GM23338 (cell line): ENCODE results near the gene IQGAP2. TPM values are rescaled to one million over a fixed set of nuclear protein-coding genes. Genes with fewer than 3 reads are reported as not detected.

Experiments used
- ATAC-seq: fragments of 200-7000 bp; cut with Tn5 transposase; 3 replicates; pipeline ENCODE4 v1.9.1; 2020
- DNase-seq: peaks from one replicate; pipeline ENCODE4 v3.0.0-alpha.2; 2015; ENCODE audit warnings: low spot score
- H2AFZ ChIP-seq: fragments of 200-600 bp; sonication (generic); 2 replicates; pipeline ENCODE4 v1.8.0; 2016; ENCODE audit warnings: antibody characterized with exemption, mild to moderate bottlenecking, moderate library complexity
- H3F3A ChIP-seq: fragments of 200-600 bp; sonication (generic); replicated peaks from 2 replicates; pipeline ENCODE4 v1.8.0; 2017; ENCODE audit warnings: antibody characterized with exemption, mixed run types, low read depth
- H3K27ac ChIP-seq: fragments of 200-600 bp; sonication (generic); 2 replicates; pipeline ENCODE4 v1.6.1; 2016; ENCODE audit warnings: low read depth
- H3K27me3 ChIP-seq: fragments of 200-600 bp; sonication (generic); 2 replicates; pipeline ENCODE4 v1.8.0; 2016; ENCODE audit warnings: mild to moderate bottlenecking, mixed run types, moderate library complexity; ENCODE audit not compliant: insufficient read depth
- H3K36me3 ChIP-seq: fragments of 200-600 bp; sonication (generic); 2 replicates; pipeline ENCODE4 v1.8.0; 2016; ENCODE audit warnings: mild to moderate bottlenecking; ENCODE audit not compliant: insufficient read depth
- H3K4me1 ChIP-seq: fragments of 200-600 bp; sonication (generic); 2 replicates; pipeline ENCODE4 v1.8.0; 2016; ENCODE audit warnings: mild to moderate bottlenecking, moderate library complexity; ENCODE audit not compliant: insufficient read depth
- H3K4me2 ChIP-seq: fragments of 200-600 bp; sonication (generic); 2 replicates; pipeline ENCODE4 v1.7.1; 2017; ENCODE audit warnings: mixed run types
- H3K4me3 ChIP-seq: fragments of 200-600 bp; sonication (generic); 2 replicates; pipeline ENCODE4 v1.6.1; 2016; ENCODE audit warnings: mixed run types
- H3K79me2 ChIP-seq: fragments of 200-600 bp; sonication (generic); replicated peaks from 2 replicates; pipeline ENCODE4 v1.8.0; 2017; ENCODE audit warnings: mild to moderate bottlenecking; ENCODE audit not compliant: insufficient read depth
- H3K9me2 ChIP-seq: fragments of 200-600 bp; sonication (generic); 2 replicates; pipeline ENCODE4 v1.8.0; 2017; ENCODE audit not compliant: insufficient read depth
- H4K20me1 ChIP-seq: fragments of 200-600 bp; sonication (generic); replicated peaks from 2 replicates; pipeline ENCODE4 v1.8.0; 2017; ENCODE audit warnings: mild to moderate bottlenecking; ENCODE audit not compliant: insufficient read depth
- H3K27ac Mint-ChIP-seq: 2 replicates; pipeline ENCODE4 v1.8.0; 2020; ENCODE audit warnings: inconsistent platforms, mild to moderate bottlenecking, moderate library complexity, mixed read lengths
- H3K27me3 Mint-ChIP-seq: 3 replicates; pipeline ENCODE4 v1.8.0; 2022; ENCODE audit warnings: low read depth, mild to moderate bottlenecking, moderate library complexity, mixed read lengths, inconsistent platforms; ENCODE audit not compliant: insufficient read depth, poor library complexity
- H3K36me3 Mint-ChIP-seq: 3 replicates; pipeline ENCODE4 v1.8.0; 2021; ENCODE audit warnings: low read depth, mild to moderate bottlenecking, inconsistent platforms, moderate library complexity, mixed read lengths
- H3K4me1 Mint-ChIP-seq: 3 replicates; pipeline ENCODE4 v1.8.0; 2020; ENCODE audit warnings: mild to moderate bottlenecking, inconsistent platforms, mixed read lengths
- H3K4me3 Mint-ChIP-seq: 3 replicates; pipeline ENCODE4 v1.8.0; 2021; ENCODE audit warnings: moderate library complexity, mild to moderate bottlenecking, inconsistent platforms, mixed read lengths
- H3K9me3 Mint-ChIP-seq: 3 replicates; pipeline ENCODE4 v1.8.0; 2020; ENCODE audit warnings: moderate library complexity, mild to moderate bottlenecking, inconsistent platforms, mixed read lengths
- CREB1 ChIP-seq: fragments of 250-450 bp; sonication (Bioruptor Pico); IDR thresholded peaks from 2 replicates; pipeline ENCODE4 v1.5.0; 2020; ENCODE audit warnings: low read depth, mild to moderate bottlenecking, moderate library complexity
- EZH2phosphoT487 ChIP-seq: fragments of 200-600 bp; sonication (generic); IDR thresholded peaks from one replicate; pipeline ENCODE4 v1.8.1; 2018; ENCODE audit warnings: antibody characterized with exemption; ENCODE audit not compliant: unreplicated experiment
- JUNB ChIP-seq: IDR thresholded peaks from one replicate; pipeline ENCODE4 v1.6.1; 2016; ENCODE audit warnings: antibody characterized with exemption; ENCODE audit not compliant: unreplicated experiment
- NANOG ChIP-seq: IDR thresholded peaks from 2 replicates; pipeline ENCODE4 v1.6.1; 2016; ENCODE audit warnings: antibody characterized with exemption, borderline replicate concordance
- POLR2AphosphoS5 ChIP-seq: IDR thresholded peaks from 2 replicates; pipeline ENCODE4 v1.6.1; 2016; ENCODE audit warnings: antibody characterized with exemption, low read depth
- STAT1 ChIP-seq: IDR thresholded peaks from one replicate; pipeline ENCODE4 v1.6.1; 2016; ENCODE audit warnings: antibody characterized with exemption; ENCODE audit not compliant: unreplicated experiment
- ZNF114 ChIP-seq: fragments of 250-450 bp; sonication (Bioruptor Pico); IDR thresholded peaks from 2 replicates; pipeline ENCODE4 v1.5.0; 2020; ENCODE audit warnings: mild to moderate bottlenecking, moderate library complexity
- ZNF331 ChIP-seq: fragments of 250-450 bp; sonication (Bioruptor Pico); IDR thresholded peaks from 2 replicates; pipeline ENCODE4 v1.5.0; 2020; ENCODE audit warnings: low read depth, mild to moderate bottlenecking, moderate library complexity
- polyA plus RNA-seq: library from polyadenylated mRNA; unstranded; fragments of >200 nt; fragmentation: Nextera tagmentation; extraction: Ambion mirVana; gene quantifications from 2 replicates; pipeline ENCODE4 v1.2.1, GENCODE V29; 2016
- total RNA-seq: library from RNA; depleted of rRNA; stranded (reverse); fragments of >200 nt; shearing (Covaris generic); gene quantifications from 2 replicates; pipeline ENCODE4 v1.2.3, GENCODE V29; 2014
- TF ChIP-seq, protein P1 (sequence below), 2 experiments: fragments of 200-600 bp in 1 of 2; sonication (generic) in 1 of 2; conservative IDR thresholded peaks; 2 replicates each; pipeline versions ENCODE4 v1.5.1 to v1.6.1; 2016 to 2017; ENCODE audit warnings: antibody characterized with exemption in 2 of 2, low read depth in 2 of 2, mild to moderate bottlenecking in 2 of 2, moderate library complexity in 1 of 2
- TF ChIP-seq, protein P2 (sequence below): IDR thresholded peaks from one replicate; pipeline ENCODE4 v1.6.1; 2018; ENCODE audit warnings: antibody characterized with exemption; ENCODE audit not compliant: unreplicated experiment
- TF ChIP-seq, protein P3 (sequence below): IDR thresholded peaks from 2 replicates; pipeline ENCODE4 v1.6.1; 2016; ENCODE audit warnings: antibody characterized with exemption

IQGAP2 gene
- total and polyA plus RNA-seq, 2 experiments from 2014 or later, result 60.0 to 86.5 TPM

DNA sequence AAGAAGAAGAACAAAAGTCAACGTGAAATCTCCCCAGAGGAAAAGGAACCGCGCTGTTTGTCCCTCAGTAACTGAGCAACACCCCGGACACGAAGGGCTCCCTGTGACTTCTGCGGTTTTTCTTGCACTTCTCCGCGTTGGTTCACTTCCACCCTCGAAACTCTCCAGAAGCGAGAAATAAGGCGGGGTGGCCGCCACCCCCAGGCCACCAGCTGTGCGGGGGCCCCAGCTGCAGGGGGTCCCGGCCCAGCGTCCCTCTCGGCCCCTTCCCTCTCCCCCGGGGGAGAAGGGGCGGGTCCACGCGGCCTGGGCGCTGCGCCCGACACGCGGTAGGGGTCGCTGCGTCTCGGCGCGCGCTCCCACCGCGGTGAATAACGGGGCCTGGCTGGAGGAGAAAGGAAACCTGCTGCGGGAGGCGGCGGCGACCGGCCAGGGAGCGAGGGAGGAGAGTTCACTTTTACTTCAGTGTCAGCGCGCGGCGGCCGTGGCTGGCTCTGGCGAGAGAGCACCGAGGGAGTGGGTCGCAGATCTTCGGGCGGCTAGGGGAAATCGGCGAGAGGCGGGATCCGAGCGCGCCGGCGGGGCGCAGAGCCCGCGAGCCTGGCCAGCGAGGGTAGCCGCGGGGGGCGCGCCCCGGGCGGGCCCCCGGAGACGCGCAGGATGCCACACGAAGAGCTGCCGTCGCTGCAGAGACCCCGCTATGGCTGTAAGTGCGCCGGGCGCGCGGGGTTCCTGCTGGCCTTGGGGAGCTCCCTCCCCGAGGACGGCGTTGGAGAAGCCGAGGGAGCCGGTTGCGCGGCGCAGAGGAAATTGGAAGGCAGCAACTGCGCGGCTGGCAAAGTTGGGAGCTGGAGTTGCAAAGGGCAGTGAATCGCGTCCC is at the start of gene IQGAP2 (continued):
- TF ChIP-seq, protein P1, sequence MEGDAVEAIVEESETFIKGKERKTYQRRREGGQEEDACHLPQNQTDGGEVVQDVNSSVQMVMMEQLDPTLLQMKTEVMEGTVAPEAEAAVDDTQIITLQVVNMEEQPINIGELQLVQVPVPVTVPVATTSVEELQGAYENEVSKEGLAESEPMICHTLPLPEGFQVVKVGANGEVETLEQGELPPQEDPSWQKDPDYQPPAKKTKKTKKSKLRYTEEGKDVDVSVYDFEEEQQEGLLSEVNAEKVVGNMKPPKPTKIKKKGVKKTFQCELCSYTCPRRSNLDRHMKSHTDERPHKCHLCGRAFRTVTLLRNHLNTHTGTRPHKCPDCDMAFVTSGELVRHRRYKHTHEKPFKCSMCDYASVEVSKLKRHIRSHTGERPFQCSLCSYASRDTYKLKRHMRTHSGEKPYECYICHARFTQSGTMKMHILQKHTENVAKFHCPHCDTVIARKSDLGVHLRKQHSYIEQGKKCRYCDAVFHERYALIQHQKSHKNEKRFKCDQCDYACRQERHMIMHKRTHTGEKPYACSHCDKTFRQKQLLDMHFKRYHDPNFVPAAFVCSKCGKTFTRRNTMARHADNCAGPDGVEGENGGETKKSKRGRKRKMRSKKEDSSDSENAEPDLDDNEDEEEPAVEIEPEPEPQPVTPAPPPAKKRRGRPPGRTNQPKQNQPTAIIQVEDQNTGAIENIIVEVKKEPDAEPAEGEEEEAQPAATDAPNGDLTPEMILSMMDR (conservative IDR thresholded peaks at IDR 0.05; ENCODE audit: low read depth in 2 of 2), result peak; percentile 68 to 91
- TF ChIP-seq STAT1 (no peak), ZNF331 (CRISPR knock-in tag) (no peak), CREB1 (CRISPR knock-in tag) (peak; percentile 43; the same call in 1 of the 2 replicates), JUNB (no peak)

DNA sequence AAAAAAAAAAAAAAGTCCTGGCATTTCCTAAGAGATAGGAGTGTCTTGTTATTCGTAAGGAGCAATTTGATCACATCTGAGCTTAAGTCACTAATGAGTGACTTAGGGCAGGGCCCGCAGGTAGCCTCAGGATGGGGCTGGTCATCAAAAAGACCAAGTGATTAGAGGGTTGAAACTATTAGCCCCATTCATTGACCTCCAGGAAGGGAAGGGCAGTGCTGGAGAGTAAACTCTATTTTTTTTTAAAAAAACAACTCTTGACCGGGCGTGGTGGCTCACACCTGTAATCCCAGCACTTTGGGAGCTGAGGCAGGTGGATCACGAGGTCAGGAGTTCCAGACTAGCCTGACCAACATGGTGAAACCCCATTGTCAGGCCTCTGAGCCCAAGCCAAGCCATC is 46.2 kb upstream of the IQGAP2 start:
- H3K4me1 ChIP-seq, result peaks cover 4% of the 10 kb centered on the region; the same call in 1 of the 2 replicates
- H3K36me3 ChIP-seq, result no peaks in the 10 kb centered on the region
- TF ChIP-seq NANOG (no peak), ZNF331 (CRISPR knock-in tag) (no peak), JUNB (no peak), STAT1 (no peak), ZNF114 (CRISPR knock-in tag) (no peak), CREB1 (CRISPR knock-in tag) (no peak), POLR2AphosphoS5 (no peak), EZH2phosphoT487 (no peak)
- TF ChIP-seq, protein P2, sequence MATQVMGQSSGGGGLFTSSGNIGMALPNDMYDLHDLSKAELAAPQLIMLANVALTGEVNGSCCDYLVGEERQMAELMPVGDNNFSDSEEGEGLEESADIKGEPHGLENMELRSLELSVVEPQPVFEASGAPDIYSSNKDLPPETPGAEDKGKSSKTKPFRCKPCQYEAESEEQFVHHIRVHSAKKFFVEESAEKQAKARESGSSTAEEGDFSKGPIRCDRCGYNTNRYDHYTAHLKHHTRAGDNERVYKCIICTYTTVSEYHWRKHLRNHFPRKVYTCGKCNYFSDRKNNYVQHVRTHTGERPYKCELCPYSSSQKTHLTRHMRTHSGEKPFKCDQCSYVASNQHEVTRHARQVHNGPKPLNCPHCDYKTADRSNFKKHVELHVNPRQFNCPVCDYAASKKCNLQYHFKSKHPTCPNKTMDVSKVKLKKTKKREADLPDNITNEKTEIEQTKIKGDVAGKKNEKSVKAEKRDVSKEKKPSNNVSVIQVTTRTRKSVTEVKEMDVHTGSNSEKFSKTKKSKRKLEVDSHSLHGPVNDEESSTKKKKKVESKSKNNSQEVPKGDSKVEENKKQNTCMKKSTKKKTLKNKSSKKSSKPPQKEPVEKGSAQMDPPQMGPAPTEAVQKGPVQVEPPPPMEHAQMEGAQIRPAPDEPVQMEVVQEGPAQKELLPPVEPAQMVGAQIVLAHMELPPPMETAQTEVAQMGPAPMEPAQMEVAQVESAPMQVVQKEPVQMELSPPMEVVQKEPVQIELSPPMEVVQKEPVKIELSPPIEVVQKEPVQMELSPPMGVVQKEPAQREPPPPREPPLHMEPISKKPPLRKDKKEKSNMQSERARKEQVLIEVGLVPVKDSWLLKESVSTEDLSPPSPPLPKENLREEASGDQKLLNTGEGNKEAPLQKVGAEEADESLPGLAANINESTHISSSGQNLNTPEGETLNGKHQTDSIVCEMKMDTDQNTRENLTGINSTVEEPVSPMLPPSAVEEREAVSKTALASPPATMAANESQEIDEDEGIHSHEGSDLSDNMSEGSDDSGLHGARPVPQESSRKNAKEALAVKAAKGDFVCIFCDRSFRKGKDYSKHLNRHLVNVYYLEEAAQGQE, result no peak
- TF ChIP-seq, protein P3, sequence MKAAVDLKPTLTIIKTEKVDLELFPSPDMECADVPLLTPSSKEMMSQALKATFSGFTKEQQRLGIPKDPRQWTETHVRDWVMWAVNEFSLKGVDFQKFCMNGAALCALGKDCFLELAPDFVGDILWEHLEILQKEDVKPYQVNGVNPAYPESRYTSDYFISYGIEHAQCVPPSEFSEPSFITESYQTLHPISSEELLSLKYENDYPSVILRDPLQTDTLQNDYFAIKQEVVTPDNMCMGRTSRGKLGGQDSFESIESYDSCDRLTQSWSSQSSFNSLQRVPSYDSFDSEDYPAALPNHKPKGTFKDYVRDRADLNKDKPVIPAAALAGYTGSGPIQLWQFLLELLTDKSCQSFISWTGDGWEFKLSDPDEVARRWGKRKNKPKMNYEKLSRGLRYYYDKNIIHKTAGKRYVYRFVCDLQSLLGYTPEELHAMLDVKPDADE, result no peak
- TF ChIP-seq, protein P1 (conservative IDR thresholded peaks at IDR 0.05; ENCODE audit: low read depth in 2 of 2), result no peak
- H3K4me3 ChIP-seq, result no peak overlapping the region
- no peak for ATAC-seq
- H2AFZ ChIP-seq, result no peak overlapping the region
- Mint-ChIP-seq H3K4me3 (no peak overlapping the region), H3K9me3 (no peaks in the 10 kb centered on the region), H3K36me3 (no peaks in the 10 kb centered on the region), H3K27ac (no peak overlapping the region), H3K4me1 (peaks cover 13% of the 10 kb centered on the region), H3K27me3 (peaks cover 8% of the 10 kb centered on the region)
- H4K20me1 ChIP-seq, result no peaks in the 10 kb centered on the region
- no peak overlapping the region for H3K27ac ChIP-seq
- no peaks in the 10 kb centered on the region for H3K79me2 ChIP-seq
- H3K27me3 ChIP-seq, result no peaks in the 10 kb centered on the region
- H3K4me2 ChIP-seq, result no peak overlapping the region
- H3F3A ChIP-seq, result no peaks in the 10 kb centered on the region
- 0 out of 2 replicates have a peak, but pooled peaks cover 4% of the 10 kb centered on the region for H3K9me2 ChIP-seq
- no peak for DNase-seq
